HG03521 (cell line): ENCODE measurements around the gene SNRNP70.

ENCODE experiments used
- ATAC-seq: cut with Tn5 transposase; IDR thresholded peaks from one replicate; pipeline ENCODE4 v1.9.1; 2021; ENCODE audit warnings: mild to moderate bottlenecking, moderate library complexity; ENCODE audit not compliant: unreplicated experiment

SNRNP70 gene

DNA sequence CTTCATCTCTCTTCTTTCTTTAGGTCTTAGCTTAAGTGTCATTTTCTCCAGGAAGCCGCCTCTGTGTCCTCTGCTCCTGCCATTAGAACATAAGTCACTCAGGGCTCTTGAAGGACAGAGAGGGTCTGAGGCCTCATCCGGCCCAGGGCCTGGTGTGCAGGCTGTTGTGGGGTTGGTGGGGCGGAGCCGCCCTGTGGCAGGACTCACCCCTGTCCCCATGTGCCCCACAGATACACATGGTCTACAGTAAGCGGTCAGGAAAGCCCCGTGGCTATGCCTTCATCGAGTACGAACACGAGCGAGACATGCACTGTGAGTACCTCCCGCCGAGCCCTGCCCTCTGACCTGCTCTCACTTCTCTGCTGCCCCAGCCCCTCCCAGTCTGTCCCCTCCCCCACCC, 15.9 kb downstream of the SNRNP70 start:
- no peak for ATAC-seq

DNA sequence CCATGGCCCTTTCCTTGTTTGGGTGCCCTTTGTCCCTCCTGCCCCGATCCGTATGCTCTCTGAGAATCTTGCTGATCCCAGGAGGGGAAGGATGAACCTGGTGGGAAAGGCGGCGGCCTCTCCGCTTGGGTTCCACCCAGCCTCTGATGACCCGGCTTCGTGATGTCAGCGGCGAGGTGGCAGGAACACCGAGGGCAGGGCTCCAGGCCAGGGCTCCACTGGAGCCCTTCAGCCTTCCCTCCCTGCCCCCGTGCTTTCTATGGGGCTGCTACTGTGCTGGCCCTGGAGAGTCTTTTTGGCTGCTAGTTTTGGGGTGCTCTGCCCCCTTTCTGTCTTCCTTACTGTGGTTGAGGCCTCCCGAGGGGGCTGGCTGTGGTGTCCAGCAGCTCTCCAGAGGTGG, 17.1 kb downstream of the SNRNP70 start:
- ATAC-seq, result no peak

DNA sequence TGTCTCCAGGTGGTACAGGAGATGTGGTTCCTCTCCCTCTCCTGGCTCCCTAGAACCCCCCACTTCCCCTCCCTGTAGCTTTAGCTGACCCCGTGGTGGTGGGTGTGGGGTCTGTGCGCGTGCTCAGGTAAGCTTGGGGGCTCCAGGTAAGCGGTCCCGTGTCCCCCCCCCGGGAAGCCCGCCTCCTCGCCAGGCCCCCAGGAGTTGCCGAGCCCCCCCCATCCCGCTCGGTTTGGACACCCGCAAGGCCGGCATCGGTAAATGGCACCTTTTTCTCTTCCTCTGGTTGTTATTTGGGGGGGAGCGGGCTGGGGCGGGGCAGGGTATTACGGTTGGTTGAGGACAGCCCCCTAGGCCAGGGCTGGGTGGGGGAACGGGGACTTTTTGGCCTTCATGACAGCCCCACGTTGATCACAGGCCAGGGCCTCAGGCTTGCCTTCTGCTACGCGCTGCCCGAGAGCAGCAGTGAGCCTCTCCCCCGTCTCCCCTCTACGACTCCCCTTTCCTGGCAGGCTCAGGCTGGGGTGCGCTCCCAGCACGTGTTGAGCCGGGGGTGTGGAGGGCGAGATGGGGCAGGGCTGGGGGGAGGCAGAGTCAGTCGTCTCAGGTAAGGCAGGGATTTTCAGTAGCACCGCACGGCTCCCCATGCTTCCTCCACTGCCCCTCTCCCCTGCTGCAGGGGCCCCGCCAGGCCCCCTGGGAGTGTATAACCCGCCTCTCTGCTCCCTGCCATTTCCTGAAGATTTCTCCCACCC, 18.3 kb downstream of the SNRNP70 start:
- ATAC-seq, result no peak

DNA sequence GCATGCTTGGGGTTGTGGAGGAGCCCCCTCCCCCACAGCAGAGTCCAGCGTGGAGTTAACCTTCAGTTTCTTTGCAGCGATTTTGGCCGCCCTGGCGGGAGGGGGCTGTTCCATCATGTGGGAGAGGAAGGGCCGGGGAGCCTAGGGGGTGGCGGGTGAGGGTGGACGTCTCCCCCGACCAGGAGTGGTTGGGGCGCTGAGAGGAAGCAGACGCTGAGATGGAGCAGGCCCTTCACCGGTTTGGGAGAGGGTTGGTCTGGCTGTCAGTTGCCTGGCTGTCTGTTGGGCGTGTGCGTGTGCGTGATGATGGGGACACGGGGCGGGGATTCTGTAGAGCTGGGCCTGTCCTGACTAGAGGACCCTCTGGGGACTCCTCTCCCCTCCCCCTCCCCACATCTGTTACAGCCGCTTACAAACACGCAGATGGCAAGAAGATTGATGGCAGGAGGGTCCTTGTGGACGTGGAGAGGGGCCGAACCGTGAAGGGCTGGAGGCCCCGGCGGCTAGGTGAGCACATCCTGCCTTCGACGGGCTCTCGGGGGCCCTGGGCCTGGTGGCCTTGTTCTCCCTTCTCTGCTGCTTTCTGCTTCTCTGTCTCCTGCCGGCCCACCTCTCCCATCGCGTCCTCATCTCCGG, 19.1 kb downstream of the SNRNP70 start:
- ATAC-seq, result no peak

DNA sequence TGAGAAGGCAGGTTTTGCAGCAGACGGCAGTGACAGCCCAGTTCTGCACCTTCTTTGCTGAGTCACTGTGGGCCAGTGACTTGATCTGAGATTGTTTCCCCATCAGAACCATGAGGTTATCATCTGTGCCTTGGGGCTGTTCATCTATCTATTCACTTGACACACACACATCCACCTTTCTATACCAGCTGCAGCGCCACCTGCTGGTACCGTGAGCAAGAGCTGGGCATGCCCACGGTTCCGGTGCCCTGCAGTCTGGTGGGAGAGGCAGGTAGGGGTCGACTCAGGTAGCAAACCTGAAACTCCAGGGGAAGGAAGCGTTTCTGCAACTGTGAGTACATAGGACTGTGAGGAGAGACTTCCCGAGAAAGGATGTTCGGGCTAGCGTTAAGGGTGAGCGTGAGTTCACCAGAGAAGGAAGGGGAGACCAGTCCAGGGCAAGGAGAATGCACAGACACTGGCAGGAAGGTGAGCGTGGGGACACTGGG, 21.4 kb downstream of the SNRNP70 start:
- ATAC-seq, result no peak

DNA sequence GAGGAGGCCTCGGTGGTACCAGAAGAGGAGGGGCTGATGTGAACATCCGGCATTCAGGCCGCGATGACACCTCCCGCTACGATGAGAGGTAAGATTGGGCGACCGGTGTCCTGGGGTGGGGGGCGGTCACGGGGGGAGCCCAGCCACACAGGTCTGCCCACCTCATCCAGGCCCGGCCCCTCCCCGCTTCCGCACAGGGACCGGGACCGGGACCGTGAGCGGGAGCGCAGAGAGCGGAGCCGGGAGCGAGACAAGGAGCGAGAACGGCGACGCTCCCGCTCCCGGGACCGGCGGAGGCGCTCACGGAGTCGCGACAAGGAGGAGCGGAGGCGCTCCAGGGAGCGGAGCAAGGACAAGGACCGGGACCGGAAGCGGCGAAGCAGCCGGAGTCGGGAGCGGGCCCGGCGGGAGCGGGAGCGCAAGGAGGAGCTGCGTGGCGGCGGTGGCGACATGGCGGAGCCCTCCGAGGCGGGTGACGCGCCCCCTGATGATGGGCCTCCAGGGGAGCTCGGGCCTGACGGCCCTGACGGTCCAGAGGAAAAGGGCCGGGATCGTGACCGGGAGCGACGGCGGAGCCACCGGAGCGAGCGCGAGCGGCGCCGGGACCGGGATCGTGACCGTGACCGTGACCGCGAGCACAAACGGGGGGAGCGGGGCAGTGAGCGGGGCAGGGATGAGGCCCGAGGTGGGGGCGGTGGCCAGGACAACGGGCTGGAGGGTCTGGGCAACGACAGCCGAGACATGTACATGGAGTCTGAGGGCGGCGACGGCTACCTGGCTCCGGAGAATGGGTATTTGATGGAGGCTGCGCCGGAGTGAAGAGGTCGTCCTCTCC, 22.6 kb downstream of the SNRNP70 start:
- no peak for ATAC-seq

DNA sequence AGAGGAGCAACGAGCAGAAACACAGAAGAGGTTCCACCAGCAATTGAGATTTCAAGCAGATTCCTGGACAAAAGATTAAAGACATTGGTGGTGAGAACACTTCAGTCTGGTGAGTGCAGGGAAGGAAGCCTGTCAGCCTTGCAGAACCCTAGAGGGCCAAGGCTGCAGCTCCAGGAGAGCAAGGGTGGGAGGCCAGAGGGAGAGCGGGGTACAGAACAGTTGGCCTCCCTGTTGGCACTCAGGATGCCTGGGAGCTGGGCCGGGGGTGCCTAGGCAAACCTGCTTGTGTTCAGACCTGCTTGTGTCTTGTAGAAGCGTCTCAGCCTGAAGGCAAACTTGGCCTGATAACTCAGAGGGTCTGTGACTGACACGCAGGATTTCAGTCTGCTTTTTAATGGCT, 23.8 kb downstream of the SNRNP70 start:
- no peak for ATAC-seq

DNA sequence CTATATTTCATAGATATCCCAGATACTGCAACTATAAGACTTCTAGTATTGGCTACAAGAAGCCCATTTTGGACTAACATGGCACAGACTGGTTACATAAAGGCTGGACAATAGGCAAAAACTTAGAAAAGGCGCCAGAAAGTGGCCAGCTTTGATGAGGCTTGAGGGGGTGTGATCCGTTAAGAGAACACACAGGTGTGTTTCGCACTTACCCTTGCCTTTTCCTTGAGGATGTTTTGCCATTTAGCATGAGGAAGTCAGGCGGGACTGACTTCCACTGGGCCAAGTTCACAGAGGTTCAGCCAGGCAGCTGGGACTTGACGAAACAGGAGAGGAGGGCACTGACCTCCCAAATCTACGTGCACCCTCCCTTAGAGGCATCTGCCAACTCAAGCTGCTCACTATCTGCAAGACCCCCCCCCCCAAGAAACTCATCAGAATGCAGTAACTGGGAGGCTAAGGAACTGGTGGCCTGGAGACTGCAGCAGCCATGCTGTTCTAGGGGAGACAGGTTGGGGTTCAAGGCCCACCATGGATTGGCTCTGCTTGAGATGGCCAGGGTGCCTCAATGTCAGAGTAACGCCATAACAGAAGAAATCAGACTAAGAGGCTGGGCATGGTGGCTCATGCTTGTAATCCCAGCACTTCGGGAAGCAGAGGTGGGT, 24.4 kb downstream of the SNRNP70 start:
- ATAC-seq, result no peak

DNA sequence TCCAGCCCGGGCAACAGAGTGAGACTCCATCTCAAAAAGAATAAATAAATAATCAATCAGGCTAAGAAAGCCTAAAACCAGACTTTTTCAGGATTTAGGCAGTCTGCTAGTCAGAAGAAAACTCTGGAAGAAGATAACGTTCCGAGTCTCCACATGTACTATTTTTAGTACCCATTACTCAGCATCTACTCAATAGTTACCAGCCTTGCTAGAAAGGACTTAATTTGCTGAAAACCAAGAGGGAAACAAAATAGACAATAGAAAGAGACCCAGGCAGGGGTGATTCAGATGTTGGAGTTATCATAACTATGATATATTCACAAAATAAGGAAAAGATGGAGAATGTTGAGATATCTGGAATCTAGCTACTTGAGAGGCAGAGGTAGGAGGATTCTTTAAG, 25.3 kb downstream of the SNRNP70 start:
- no peak for ATAC-seq

DNA sequence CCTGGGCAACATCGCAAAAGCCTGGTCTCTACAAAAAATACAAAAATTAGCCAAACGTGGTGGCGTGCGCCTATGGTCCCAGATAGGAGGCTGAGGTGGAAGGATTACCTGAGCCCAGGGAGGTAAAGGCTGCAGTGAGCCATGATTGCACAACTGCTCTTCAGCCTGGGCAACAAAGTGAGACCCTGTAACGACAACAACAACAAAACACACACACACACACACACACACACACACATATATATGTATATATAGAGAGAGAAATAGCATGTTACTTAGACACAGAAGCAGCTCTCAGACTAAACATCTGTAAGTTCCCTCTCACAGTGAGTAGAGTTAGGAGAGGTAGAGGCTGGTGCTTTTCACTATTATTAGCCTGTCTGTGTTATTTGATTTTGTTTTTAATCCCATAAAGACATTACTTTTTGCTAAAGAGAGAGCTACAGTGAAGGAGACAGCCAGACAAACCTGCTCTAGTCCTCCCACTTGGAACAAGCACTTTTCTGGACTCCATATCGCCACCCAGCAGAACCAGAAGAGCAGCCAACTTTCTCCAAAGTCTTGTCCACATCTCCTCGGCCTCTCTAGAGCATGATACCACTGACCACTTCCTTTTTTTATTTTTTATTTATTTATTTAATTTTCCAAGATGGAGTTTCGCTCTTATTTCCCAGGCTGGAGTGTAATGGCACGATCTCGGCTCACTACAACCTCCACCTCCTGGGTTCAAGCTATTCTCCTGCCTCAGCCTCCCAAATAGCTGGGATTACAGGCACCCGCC, 26.2 kb downstream of the SNRNP70 start:
- ATAC-seq, result no peak

DNA sequence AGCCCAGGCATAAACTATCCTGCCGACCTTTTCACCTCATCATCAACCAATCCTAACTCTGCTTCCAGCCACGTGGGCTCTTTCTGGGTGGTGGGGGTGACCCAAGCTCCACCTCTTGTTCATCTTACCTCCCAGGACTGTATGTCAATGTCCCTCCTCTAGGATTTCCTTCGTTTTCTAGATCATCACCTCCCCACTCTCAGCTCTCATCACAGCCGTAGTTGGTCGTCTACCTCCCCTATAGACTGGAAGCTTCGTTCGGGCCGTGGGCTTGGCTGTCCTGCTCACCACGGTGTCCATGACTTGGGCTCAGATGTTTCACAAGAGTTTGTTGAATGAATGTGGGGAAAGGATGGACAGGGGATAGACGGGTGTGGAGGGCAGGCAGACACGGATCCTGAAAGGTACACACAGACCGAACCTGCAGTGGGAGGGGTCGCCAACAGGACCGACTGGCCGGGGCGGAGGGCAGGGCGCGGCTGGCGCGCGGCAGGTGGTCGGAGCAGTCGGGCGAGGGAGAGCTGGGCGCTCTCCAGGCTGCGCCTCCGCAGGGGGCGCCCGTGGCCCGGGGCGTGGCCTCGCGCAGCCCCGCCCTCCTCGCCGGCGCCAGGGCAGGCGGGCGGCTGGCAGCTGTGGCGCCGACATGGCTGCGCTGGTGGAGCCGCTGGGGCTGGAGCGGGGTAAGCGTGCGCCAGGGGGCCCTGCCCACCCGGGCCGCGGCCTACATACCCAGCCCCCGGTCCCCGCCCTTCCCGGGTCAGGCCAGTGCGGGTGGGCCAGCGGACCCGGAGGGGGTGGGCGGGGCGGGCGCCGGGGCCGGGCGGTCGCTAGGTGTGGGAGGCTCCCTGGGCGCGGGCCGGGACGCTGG, 28.7 kb downstream of the SNRNP70 start, which contains the start of gene LIN7B:
Gene LIN7B, plus strand, starts transcription at position 609 of the 868 bp plus-strand sequence. Its CDS starts 35 bp downstream, at position 644.
- peak; percentile 30 for ATAC-seq

DNA sequence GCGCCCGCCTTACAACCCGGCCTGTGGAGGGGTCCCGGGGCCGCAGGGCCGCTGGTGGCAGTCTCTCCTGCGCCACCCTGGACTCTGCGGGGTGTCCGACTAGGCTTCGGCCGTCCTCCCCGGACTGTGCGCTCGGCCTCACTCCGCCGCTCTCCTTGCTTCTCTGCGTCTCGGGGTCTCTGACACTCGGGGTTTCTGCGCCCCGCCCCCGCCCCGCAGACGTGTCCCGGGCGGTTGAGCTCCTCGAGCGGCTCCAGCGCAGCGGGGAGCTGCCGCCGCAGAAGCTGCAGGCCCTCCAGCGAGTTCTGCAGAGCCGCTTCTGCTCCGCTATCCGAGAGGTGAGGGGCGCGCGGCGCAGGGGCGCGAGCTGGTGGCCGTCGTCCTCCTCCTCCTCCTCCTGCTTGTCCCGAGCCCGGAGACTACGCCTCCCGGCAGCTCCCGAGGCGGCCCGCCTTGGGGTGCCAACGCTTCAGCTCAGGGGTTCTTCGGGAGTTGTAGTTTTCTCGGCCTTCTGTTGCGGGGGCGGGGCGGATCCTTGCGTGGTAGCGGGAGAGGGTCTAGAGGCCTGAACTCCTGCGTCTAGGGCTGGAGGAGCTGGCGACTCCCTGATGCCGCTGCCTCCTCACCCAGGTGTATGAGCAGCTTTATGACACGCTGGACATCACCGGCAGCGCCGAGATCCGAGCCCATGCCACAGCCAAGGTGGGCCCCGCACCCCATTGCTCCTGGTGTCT, 29.5 kb downstream of the SNRNP70 start:
- ATAC-seq, result no peak

DNA sequence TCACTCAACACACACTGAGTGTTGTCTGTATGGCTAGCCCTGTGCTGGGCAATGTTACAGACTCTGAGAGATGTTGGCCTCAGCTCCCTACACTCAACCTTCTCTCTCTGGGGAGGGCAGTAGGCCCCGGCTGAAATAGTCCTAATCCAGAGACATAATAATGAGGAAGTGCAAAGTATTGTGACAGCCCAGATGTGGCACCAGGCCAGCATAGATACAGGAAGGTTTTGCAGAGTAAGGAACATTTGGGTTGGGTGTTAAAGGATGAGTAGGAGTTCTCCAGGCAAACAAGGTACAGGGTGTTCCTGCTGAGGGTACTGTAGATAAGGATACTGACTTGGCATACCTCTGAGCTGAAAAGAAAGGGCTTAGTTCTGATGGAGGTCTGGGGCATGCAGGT, 31.3 kb downstream of the SNRNP70 start:
- no peak for ATAC-seq

DNA sequence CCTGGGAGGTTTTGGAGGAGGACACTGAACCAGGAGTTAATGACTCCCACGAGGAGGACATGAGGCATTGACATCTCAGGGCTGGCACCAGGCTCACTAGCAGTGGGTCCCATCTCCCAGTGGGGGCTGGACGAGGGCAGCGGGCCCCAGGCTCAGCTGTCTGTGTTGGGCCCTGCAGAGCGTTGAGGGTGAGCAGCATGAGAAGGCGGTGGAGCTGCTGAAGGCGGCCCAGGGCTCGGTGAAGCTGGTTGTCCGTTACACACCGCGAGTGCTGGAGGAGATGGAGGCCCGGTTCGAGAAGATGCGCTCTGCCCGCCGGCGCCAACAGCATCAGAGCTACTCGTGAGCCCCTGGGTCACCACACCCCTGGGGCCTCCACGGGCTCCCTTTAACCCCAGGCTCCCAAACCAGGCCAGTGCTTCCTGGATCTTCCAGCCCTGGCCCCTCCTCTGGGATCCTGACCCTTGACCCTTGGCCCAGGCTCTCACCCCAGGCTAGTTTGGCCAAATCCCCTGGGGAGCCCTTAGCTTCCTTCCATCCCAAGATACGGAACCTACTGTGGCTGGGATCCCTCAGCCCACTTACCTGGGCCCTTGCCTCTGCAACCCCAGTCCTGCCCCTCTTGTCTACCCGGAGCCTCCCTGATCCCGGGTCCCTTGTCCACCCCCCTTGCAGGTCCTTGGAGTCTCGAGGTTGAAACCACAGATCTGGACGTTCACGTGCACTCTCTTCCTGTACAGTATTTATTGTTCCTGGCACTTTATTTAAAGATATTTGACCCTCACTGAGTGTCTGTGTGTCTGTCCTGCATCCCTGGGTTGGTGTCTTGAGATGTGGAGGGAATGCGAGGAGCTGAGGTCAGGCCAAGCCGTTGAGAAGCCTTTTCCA, 32.7 kb downstream of the SNRNP70 start:
- ATAC-seq, result no peak

DNA sequence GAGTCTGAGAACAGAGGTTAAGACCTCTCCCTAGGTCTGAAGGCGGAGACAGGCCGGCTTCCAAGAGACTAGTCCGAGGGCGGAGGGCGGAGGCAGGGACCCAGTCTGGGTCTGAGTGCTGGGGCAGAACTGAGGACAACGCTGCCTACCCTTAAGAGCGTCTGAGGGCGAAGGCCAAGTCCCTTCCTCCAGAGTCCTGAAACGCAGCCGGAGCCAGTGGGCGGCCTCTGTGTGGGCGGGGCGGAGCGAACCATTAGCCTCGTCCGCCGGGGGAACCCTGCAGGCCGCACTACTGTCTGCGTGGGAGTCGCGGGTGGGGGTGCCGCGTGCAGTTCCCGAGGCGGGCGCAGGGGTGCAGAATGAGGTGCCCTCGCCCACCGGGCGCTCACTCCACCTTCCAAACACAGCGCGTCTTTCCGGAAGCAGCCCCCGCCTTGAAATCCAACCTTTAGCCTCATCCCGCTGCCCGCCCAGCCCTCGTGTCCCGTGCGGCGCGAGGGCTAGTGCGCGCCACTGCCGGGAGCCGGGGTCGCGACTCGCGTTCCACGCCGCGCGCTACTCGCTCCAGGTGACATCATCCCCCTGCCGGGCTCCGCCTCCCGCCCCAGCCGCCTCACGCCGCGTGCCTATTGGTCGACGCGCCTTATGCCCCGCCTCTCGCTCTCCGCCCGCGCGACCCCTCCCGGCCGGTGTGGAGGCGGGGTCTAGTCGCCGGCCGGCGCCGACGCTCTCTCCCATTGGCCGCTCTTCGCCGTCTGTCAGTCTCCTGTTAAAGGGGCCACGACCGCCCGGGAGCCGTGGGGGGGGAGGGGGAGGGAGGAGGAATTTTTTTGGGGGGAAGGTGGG, 33.5 kb downstream of the SNRNP70 start, which contains the start of gene C19orf73:
Gene C19orf73, minus strand, starts transcription at position 579 of the 846 bp plus-strand sequence. Its CDS starts 121 bp downstream, at position 458.
- ATAC-seq, result peak; percentile 81
